Measurements from ENCODE around the gene LDLRAD3.

The LDLRAD3 gene

DNA sequence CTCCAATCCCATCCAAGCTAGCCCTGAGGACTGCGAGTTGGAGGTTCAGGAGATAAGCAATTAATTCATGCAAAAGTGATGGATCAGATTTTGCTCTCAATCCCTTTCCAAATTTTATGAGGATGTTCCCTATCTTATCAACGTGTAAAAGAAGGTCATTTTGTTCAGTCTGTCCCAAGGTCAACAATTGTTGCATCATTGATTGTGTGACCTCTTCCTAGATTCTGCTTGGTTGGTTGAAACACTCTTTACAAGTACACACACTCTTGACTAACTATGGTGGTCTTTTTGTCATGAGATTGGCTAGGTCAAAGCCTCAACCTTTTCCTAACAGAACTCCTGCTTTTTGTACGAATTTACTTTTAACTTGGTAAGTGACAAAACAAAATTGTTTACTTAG lies 303.6 kb downstream of the LDLRAD3 start:
- no peak overlapping the region for H3K4me3 ChIP-seq (replicated peaks; ENCODE audit: low read depth, low read length)
- TF ChIP-seq, protein P1, sequence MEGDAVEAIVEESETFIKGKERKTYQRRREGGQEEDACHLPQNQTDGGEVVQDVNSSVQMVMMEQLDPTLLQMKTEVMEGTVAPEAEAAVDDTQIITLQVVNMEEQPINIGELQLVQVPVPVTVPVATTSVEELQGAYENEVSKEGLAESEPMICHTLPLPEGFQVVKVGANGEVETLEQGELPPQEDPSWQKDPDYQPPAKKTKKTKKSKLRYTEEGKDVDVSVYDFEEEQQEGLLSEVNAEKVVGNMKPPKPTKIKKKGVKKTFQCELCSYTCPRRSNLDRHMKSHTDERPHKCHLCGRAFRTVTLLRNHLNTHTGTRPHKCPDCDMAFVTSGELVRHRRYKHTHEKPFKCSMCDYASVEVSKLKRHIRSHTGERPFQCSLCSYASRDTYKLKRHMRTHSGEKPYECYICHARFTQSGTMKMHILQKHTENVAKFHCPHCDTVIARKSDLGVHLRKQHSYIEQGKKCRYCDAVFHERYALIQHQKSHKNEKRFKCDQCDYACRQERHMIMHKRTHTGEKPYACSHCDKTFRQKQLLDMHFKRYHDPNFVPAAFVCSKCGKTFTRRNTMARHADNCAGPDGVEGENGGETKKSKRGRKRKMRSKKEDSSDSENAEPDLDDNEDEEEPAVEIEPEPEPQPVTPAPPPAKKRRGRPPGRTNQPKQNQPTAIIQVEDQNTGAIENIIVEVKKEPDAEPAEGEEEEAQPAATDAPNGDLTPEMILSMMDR (IDR thresholded peaks at IDR 0.05; ENCODE audit: low read length, missing control alignments): no peak
- DNase-seq (ENCODE audit: low read depth): no peak

DNA sequence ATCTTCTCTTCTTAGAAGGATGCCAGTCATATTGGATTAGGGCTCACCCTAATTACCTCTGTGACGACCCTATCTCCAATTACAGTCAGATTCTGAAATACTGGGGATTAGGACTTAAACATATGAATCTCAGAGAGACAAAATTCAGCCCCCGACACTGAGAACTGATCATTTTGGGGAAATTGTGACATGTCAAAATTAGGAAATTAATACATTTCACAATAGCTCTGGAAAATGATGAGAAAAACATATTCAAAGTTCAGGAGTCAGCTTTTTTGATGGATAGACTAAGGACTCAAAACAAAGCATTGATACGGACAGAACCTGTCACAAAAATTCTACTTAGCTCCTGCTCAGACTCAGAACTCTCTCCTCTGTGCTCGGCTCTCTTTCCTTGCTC lies 304.6 kb downstream of the LDLRAD3 start:
- no peak overlapping the region for H3K4me3 ChIP-seq (replicated peaks; ENCODE audit: low read depth, low read length)
- TF ChIP-seq, protein P1 (IDR thresholded peaks at IDR 0.05; ENCODE audit: low read length, missing control alignments): no peak
- no peak for DNase-seq (ENCODE audit: low read depth)

DNA sequence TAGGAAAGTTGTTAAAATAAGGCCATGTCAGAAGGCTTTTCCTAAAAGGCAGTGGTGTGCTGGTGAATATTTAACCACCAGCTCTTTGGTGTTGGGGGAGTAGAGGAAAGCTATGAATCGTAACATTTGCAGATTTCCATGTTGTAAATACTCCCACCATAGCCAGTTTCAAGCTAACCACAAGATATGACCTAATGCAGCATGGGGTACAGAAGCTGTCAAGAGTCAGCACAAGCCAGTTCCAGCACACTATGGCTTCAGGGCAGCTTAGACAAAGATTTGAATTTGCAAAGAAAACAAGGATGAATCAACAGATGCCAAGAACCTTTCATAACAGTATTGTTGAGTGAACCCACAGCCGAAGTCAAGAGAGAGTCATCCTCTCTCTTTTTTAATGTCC lies 305.4 kb downstream of the LDLRAD3 start:
- TF ChIP-seq, protein P1 (IDR thresholded peaks at IDR 0.05; ENCODE audit: low read length, missing control alignments): no peak
- no peak overlapping the region for H3K4me3 ChIP-seq (replicated peaks; ENCODE audit: low read depth, low read length)

DNA sequence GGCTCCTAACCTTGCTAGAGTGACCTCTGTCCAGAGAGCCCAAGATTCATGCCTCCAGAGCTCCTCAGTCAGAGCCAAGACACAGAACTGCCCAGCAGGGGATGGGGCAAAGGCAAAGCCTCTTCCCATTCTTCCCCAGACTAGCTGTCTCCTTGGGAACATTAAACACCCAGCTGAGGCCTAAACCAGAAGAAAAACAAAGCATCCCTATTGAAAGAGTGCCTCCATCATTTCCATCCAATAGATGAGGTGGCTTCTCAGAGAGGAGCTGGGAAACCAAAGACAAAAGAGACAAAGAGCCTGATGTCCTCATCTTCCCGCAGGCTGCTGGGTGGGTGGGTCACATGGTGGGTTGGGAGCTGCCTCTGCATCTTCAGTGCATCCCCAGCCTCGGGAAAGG lies 308.0 kb downstream of the LDLRAD3 start:
- TF ChIP-seq, protein P1 (IDR thresholded peaks at IDR 0.05; ENCODE audit: low read length, missing control alignments): no peak

More for the DNA sequence above, 305.4 kb downstream of the LDLRAD3 start:
- DNase-seq (ENCODE audit: low read depth): peak; percentile 91

DNA sequence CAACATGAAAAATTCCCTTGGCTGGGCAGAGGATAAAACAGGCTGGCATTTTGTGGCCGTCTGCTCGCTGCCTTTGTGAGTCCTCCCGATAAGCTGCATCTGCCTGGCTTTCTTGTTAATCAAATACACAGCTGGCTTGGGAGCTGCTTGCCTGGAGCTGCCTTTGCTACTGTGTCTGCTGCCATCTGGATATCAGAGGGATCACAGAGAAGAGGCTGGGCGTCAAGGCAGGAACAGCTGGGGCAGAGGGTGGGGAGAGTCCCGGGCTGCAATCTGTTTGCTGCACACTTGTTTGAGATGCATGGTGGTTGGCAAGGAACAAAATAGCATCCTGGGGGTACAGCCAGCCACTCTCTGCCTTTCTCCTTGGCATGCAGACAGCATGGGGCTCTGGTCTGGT lies 309.4 kb downstream of the LDLRAD3 start:
- no peak overlapping the region for H3K4me3 ChIP-seq (replicated peaks; ENCODE audit: low read depth, low read length)
- TF ChIP-seq, protein P1 (IDR thresholded peaks at IDR 0.05; ENCODE audit: low read length, missing control alignments): no peak
- no peak for DNase-seq (ENCODE audit: low read depth)

More for the DNA sequence above, 308.0 kb downstream of the LDLRAD3 start:
- H3K4me3 ChIP-seq (replicated peaks; ENCODE audit: low read depth, low read length): no peak overlapping the region
- DNase-seq (ENCODE audit: low read depth): no peak

DNA sequence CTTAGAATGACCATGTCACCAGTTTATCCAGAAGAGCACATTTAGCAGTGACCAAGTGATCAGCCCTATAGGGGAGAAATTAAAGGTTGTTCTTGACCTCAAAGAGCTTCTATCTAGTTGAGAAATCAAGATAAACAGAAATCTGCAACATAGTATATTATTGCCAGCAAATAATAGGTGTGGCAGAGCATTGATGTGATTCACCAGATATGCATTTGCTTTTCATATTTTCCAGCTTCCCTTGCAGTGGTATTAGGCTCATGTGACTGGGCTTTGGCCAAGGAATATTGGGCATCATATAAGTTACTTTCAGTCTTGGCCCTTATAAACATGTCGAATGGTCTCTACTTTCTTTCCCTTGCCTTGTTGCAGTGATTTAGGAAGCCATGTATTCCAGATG lies 310.9 kb downstream of the LDLRAD3 start:
- H3K4me3 ChIP-seq (replicated peaks; ENCODE audit: low read depth, low read length): no peak overlapping the region
- TF ChIP-seq, protein P1 (IDR thresholded peaks at IDR 0.05; ENCODE audit: low read length, missing control alignments): no peak
- peak; percentile 36 for DNase-seq (ENCODE audit: low read depth)

DNA sequence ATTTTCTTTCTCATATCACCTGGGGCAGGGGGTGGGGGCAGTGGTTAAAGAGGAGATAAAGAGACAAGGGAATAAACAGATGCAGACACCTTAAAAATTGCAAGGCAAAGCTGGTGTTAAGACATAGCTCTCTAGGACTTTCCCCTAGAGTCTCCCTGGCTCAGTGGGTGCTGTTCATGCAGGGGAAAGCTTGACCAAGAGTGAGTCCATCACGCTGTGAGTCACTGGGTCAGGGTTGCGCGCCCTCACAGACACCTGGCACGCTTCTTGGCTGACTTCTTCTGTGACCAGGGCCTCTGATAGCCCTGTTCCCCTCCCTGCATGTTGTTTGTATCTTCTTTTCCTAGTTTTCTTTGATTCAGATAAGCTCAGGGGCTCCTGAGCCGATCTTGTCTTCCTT lies 313.5 kb downstream of the LDLRAD3 start:
- no peak overlapping the region for H3K4me3 ChIP-seq (replicated peaks; ENCODE audit: low read depth, low read length)
- DNase-seq (ENCODE audit: low read depth): peak; percentile 42
- TF ChIP-seq, protein P1 (IDR thresholded peaks at IDR 0.05; ENCODE audit: low read length, missing control alignments): no peak

Measured in fibroblast of pulmonary artery (primary cell).